Uterus (tissue), 2 donors: ENCODE measurements around the gene C1orf105.

Experiments
- POLR2A ChIP-seq, 2 donors: fragments of 450-650 bp; IDR thresholded peaks; one replicate each; pipeline ENCODE4 v1.6.1; 2016; ENCODE audit warnings: antibody characterized with exemption in 2 of 2, mild to moderate bottlenecking in 1 of 2, moderate library complexity in 1 of 2
- TF ChIP-seq, protein P1 (sequence below), 4 experiments: fragments of 200-600 bp in 2 of 4; fragments of 450-650 bp in 2 of 4; sonication (generic) in 2 of 4; IDR thresholded peaks; one replicate each; pipeline ENCODE4 v1.5.1; 2016 to 2019; ENCODE audit warnings: antibody characterized with exemption in 4 of 4, mild to moderate bottlenecking in 2 of 4, moderate library complexity in 1 of 4

DNA sequence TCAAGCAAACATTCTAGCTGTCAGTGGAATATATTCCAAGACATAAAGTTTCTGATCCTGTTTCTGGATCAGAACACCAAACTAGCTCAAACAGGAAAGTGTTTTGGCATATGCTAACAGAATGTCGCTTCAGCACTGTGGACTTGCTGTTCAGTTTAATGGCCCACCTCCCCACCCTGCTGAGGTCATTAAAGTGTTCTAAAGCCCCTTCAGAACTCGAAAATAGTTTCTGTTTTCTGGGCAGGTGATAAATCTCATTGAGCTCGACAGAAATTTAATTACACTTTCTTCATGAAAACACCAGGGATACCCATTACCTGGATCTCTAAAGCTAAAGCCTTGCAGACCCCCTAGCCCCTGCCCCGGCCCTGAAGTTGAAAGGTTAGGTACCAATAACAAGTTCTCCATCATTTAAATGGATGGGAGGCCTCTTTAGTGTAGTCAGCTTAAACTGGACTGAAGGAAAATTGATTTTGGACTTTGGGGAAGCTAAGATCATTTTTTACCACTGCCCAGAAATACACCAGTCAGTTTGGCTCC lies 3.9 kb upstream of the C1orf105 start:
- TF ChIP-seq, protein P1, sequence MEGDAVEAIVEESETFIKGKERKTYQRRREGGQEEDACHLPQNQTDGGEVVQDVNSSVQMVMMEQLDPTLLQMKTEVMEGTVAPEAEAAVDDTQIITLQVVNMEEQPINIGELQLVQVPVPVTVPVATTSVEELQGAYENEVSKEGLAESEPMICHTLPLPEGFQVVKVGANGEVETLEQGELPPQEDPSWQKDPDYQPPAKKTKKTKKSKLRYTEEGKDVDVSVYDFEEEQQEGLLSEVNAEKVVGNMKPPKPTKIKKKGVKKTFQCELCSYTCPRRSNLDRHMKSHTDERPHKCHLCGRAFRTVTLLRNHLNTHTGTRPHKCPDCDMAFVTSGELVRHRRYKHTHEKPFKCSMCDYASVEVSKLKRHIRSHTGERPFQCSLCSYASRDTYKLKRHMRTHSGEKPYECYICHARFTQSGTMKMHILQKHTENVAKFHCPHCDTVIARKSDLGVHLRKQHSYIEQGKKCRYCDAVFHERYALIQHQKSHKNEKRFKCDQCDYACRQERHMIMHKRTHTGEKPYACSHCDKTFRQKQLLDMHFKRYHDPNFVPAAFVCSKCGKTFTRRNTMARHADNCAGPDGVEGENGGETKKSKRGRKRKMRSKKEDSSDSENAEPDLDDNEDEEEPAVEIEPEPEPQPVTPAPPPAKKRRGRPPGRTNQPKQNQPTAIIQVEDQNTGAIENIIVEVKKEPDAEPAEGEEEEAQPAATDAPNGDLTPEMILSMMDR (IDR thresholded peaks at IDR 0.05), result no peak
- no peak for TF ChIP-seq POLR2A (IDR thresholded peaks at IDR 0.05)
